Nephron progenitor cell (in vitro differentiated cells): ENCODE data around the gene DPP10.

Experiments
- DNase-seq: peaks from one replicate; pipeline ENCODE4 v3.0.0; 2021
- H3K27ac Mint-ChIP-seq: 2 replicates; pipeline ENCODE4 v1.8.0; 2021; ENCODE audit warnings: mild to moderate bottlenecking, moderate library complexity, mixed read lengths
- H3K27me3 Mint-ChIP-seq: 2 replicates; pipeline ENCODE4 v1.8.0; 2021; ENCODE audit warnings: mild to moderate bottlenecking, low read depth, mixed read lengths; ENCODE audit not compliant: poor library complexity
- H3K36me3 Mint-ChIP-seq: 2 replicates; pipeline ENCODE4 v1.8.0; 2021; ENCODE audit warnings: low read depth, mixed read lengths
- H3K4me1 Mint-ChIP-seq: 2 replicates; pipeline ENCODE4 v1.8.0; 2021; ENCODE audit warnings: mixed read lengths
- H3K4me3 Mint-ChIP-seq: 2 replicates; pipeline ENCODE4 v1.8.0; 2021; ENCODE audit warnings: mild to moderate bottlenecking, moderate library complexity, mixed read lengths
- H3K9me3 Mint-ChIP-seq: 2 replicates; pipeline ENCODE4 v1.8.0; 2021; ENCODE audit warnings: mild to moderate bottlenecking, moderate library complexity, mixed read lengths
- TF ChIP-seq, protein P1 (sequence below): fragments of 200-600 bp; sonication (generic); IDR thresholded peaks from 2 replicates; pipeline ENCODE4 v1.5.0; 2021; ENCODE audit warnings: antibody characterized with exemption

DPP10 gene

DNA sequence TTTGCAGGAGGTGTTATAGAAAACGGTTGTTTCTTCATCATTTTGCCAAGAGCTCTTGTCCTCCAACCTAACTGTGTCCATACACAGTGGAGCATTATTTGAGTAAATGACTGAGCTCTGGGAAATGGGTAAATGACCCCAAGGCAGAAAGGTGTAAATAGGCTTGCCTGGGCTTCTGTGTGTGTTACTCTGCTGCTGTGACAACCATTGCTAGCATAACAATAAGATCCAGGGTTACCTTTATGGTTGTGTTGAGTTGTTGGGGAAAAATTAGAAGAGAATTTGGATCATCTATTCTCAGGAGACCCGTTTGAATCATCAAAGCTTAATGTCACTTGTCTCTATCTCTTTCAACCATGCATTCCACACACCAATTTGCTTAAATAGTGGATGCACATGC lies 672.7 kb downstream of the DPP10 start:
- no peak for DNase-seq
- peaks cover 3% of the 10 kb centered on the region for H3K27me3 Mint-ChIP-seq
- H3K4me1 Mint-ChIP-seq, result peaks cover 15% of the 10 kb centered on the region
- H3K9me3 Mint-ChIP-seq, result no peaks in the 10 kb centered on the region
- H3K4me3 Mint-ChIP-seq, result no peak overlapping the region
- no peak overlapping the region for H3K27ac Mint-ChIP-seq
- no peaks in the 10 kb centered on the region for H3K36me3 Mint-ChIP-seq
- TF ChIP-seq, protein P1, sequence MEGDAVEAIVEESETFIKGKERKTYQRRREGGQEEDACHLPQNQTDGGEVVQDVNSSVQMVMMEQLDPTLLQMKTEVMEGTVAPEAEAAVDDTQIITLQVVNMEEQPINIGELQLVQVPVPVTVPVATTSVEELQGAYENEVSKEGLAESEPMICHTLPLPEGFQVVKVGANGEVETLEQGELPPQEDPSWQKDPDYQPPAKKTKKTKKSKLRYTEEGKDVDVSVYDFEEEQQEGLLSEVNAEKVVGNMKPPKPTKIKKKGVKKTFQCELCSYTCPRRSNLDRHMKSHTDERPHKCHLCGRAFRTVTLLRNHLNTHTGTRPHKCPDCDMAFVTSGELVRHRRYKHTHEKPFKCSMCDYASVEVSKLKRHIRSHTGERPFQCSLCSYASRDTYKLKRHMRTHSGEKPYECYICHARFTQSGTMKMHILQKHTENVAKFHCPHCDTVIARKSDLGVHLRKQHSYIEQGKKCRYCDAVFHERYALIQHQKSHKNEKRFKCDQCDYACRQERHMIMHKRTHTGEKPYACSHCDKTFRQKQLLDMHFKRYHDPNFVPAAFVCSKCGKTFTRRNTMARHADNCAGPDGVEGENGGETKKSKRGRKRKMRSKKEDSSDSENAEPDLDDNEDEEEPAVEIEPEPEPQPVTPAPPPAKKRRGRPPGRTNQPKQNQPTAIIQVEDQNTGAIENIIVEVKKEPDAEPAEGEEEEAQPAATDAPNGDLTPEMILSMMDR, result no peak

- H3K4me1 Mint-ChIP-seq, result peaks cover 7% of the 10 kb centered on the region
- TF ChIP-seq, protein P1, result no peak
- no peaks in the 10 kb centered on the region for H3K9me3 Mint-ChIP-seq
- no peaks in the 10 kb centered on the region for H3K36me3 Mint-ChIP-seq
- DNase-seq, result no peak
- no peaks in the 10 kb centered on the region for H3K27me3 Mint-ChIP-seq
- H3K4me3 Mint-ChIP-seq, result no peak overlapping the region
- H3K27ac Mint-ChIP-seq, result no peak overlapping the region
Measured at GRCh38 chr2:115118306-115118705, 675.9 kb downstream of the DPP10 start.

GRCh38 chr2:115119086-115119485 lies 676.6 kb downstream of the DPP10 start:
- no peak overlapping the region for H3K27ac Mint-ChIP-seq
- TF ChIP-seq, protein P1, result no peak
- H3K4me3 Mint-ChIP-seq, result no peak overlapping the region
- no peak for DNase-seq
- H3K27me3 Mint-ChIP-seq, result no peaks in the 10 kb centered on the region
- peaks cover 4% of the 10 kb centered on the region for H3K4me1 Mint-ChIP-seq
- no peaks in the 10 kb centered on the region for H3K36me3 Mint-ChIP-seq
- no peaks in the 10 kb centered on the region for H3K9me3 Mint-ChIP-seq

DNA sequence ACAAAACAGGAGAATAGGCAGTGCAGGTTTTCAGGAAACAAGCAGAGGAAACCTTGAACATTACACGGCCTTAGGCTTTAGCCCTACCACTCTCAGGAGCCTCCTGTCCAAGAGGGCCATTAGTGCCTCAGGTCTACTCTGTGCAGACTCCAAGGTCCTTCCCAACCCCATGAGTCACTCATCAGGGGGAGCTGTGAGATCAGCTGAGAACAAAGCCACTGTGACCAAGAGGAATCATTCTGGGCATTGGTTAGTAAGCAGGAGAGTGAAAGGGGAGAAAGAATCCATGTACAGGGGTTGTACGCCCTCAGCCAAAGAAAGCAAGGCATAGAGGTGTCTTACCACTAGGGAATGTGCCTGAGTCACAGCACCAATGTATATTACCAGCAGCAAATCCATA lies 680.3 kb downstream of the DPP10 start:
- Mint-ChIP-seq H3K9me3 (no peaks in the 10 kb centered on the region), H3K27me3 (no peaks in the 10 kb centered on the region), H3K4me1 (no peaks in the 10 kb centered on the region), H3K36me3 (no peaks in the 10 kb centered on the region), H3K27ac (no peak overlapping the region), H3K4me3 (no peak overlapping the region)
- TF ChIP-seq, protein P1, result no peak
- DNase-seq, result no peak

GRCh38 chr2:115124817-115125216 lies 682.4 kb downstream of the DPP10 start:
- no peaks in the 10 kb centered on the region for H3K9me3 Mint-ChIP-seq
- no peak for DNase-seq
- H3K4me3 Mint-ChIP-seq, result no peak overlapping the region
- H3K27ac Mint-ChIP-seq, result no peak overlapping the region
- H3K4me1 Mint-ChIP-seq, result no peaks in the 10 kb centered on the region
- no peaks in the 10 kb centered on the region for H3K36me3 Mint-ChIP-seq
- TF ChIP-seq, protein P1, result no peak
- no peaks in the 10 kb centered on the region for H3K27me3 Mint-ChIP-seq

GRCh38 chr2:115129536-115129935 lies 687.1 kb downstream of the DPP10 start:
- H3K9me3 Mint-ChIP-seq, result no peaks in the 10 kb centered on the region

More at GRCh38 chr2:115129536-115129935, 687.1 kb downstream of the DPP10 start:
- no peak for DNase-seq
- Mint-ChIP-seq H3K4me3 (no peak overlapping the region), H3K4me1 (no peaks in the 10 kb centered on the region), H3K27ac (no peak overlapping the region), H3K36me3 (no peaks in the 10 kb centered on the region), H3K27me3 (no peaks in the 10 kb centered on the region)
- TF ChIP-seq, protein P1, result no peak
